ENCODE measurements around the gene XCR1. TPM values are rescaled to one million over a fixed set of nuclear protein-coding genes. Genes with fewer than 3 reads are reported as not detected.

Gene XCR1
- total and polyA plus RNA-seq, 2 donors (not counting 1 experiment from before 2014, with no cell fraction given), result 0.01 TPM; not detected in 1

DNA sequence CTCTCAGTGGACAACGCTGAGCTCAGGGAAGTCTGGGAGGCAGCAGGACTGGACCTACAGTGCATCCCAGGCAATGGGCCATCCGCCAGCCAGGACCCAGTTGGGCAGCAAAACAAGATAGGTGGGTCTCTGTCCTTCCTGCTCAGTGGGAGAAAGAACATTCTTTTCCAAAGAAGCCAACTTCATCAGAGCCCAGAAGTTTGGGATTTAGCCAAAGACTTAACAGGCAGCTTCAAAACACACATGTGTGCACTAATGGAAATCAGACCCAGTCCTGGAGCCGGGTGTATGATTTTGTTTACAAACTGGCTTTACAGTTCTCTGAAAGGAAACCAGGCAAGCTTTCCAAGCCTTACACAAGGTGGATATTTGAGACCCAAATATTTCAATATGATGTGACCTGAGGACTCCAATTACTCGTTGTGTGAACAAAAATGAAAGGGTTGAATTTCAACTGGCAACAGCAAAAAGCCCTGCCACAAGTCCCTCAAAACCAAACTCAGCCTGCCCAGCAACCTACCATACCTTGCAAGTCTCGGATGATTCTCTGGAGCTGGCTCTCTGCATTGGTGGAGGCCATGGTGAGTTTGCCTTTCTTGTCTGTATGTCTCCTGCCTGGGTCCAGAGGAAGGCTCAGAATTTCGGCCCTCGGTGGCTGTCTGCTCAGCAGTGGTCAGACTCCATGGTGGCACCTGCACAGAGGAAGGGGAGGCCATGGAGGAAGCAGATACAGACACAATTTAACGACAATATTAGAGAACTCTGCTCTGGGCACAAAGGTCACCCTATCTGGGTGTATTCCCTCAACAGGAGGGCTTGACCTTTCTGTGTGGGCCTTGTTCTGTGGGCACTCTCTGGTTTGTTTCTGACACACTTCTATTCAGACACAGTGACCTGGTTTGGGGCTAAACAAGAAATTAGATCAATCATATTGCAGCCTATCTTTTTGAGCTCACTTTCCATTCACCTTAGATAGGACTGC is 42.7 kb downstream of the XCR1 start:
- Histone ChIP-seq H3K27me3 (replicated peaks in 1 of 4; ENCODE audit: control extremely low read depth in 1 of 4, control insufficient read depth in 3 of 4, insufficient read depth in 4 of 4, low read length in 3 of 4) (no peaks in the 10 kb centered on the region), H3K36me3 (replicated peaks in 1 of 2; ENCODE audit: control extremely low read depth in 1 of 2, control insufficient read depth in 1 of 2, extremely low read depth in 1 of 2, insufficient read depth in 2 of 2, low read length in 1 of 2) (peaks cover 8 to 44% of the 10 kb centered on the region in 2 experiments), H3K79me2 (ENCODE audit: control insufficient read depth, insufficient read depth, low read length) (peaks cover 25% of the 10 kb centered on the region), H3K4me2 (replicated peaks; ENCODE audit: low read depth, low read length, poor library complexity, severe bottlenecking) (no peak overlapping the region), H3K4me1 (ENCODE audit: control insufficient read depth in 2 of 2, insufficient read depth in 2 of 2, low read length in 2 of 2) (no peaks in the 10 kb centered on the region), H3K4me3 (ENCODE audit: control extremely low read depth in 1 of 5, extremely low read depth in 1 of 5, insufficient read depth in 1 of 5, low read depth in 2 of 5, low read length in 4 of 5) (no peak overlapping the region), H3K9me3 (ENCODE audit: control extremely low read depth in 1 of 3, control insufficient read depth in 2 of 3, insufficient read depth in 1 of 3, low read length in 2 of 3) (no peaks in the 10 kb centered on the region), H3K9ac (ENCODE audit: low read length) (no peak overlapping the region), H2AFZ (ENCODE audit: insufficient read depth, low read depth, low read length, poor library complexity, severe bottlenecking) (no peak overlapping the region), H3K27ac (ENCODE audit: low read length in 2 of 2) (no peak overlapping the region), H4K20me1 (ENCODE audit: control insufficient read depth, insufficient read depth, low read length, poor library complexity, severe bottlenecking) (peaks cover 26% of the 10 kb centered on the region)
- ATAC-seq (ENCODE audit: low read depth) (no peak), DNase-seq (no peak)
- 97% methylated on average over 8 of the region's 8 CpGs for WGBS (ENCODE audit: insufficient coverage)
- Mint-ChIP-seq H3K27me3 (no peaks in the 10 kb centered on the region), H3K4me1 (peaks cover 7% of the 10 kb centered on the region), H3K27ac (no peak overlapping the region), H3K4me3 (no peak overlapping the region), H3K9me3 (ENCODE audit: insufficient read depth) (no peaks in the 10 kb centered on the region)
- ChIA-PET CTCF (interaction anchor here (0.9 to 1.2 kb wide), 3 partner anchors 12 to 93 kb away, joined by 3 read pairs; no protein-coding TSS in a partner anchor), POLR2A (interaction anchor here (0.6 kb wide), 1 partner anchor 321 kb away, joined by 4 read pairs; no protein-coding TSS in a partner anchor)
- intact Hi-C loops (cut with micrococcal nuclease), result no loop called here
- TF ChIP-seq, protein P1, sequence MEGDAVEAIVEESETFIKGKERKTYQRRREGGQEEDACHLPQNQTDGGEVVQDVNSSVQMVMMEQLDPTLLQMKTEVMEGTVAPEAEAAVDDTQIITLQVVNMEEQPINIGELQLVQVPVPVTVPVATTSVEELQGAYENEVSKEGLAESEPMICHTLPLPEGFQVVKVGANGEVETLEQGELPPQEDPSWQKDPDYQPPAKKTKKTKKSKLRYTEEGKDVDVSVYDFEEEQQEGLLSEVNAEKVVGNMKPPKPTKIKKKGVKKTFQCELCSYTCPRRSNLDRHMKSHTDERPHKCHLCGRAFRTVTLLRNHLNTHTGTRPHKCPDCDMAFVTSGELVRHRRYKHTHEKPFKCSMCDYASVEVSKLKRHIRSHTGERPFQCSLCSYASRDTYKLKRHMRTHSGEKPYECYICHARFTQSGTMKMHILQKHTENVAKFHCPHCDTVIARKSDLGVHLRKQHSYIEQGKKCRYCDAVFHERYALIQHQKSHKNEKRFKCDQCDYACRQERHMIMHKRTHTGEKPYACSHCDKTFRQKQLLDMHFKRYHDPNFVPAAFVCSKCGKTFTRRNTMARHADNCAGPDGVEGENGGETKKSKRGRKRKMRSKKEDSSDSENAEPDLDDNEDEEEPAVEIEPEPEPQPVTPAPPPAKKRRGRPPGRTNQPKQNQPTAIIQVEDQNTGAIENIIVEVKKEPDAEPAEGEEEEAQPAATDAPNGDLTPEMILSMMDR (IDR thresholded peaks at IDR 0.05), result no peak
- no peak for TF ChIP-seq EZH2 (IDR thresholded peaks at IDR 0.05; ENCODE audit: borderline replicate concordance, insufficient read depth, low read depth, low read length, poor library complexity, severe bottlenecking)

DNA sequence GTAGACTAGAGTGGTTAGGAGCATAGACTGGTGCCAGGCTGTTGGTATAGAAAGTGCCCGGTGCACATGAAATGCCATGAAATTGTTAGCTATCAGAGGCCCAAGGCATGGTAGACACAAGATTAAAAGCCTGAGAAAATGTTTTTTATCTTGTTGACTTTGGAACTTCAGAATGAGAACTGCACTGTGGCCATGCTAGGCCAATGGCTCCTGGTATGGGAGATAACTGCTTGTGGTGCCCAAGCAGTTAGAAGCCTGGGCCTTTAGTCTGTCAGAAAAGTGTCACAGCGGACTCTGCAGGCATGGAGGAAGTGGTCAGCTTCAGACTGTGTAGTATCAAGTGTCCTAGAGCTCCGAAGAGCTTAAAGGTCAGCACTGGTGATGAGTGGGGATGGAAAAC is 43.5 kb downstream of the XCR1 start:
- intact Hi-C loops (cut with micrococcal nuclease), result no loop called here
- peaks cover 10% of the 10 kb centered on the region for H3K4me1 Mint-ChIP-seq
- H3K4me3 ChIP-seq (ENCODE audit: control extremely low read depth in 1 of 5, extremely low read depth in 1 of 5, insufficient read depth in 1 of 5, low read depth in 2 of 5, low read length in 4 of 5), result no peak overlapping the region
- peaks cover 12 to 51% of the 10 kb centered on the region in 2 experiments for H3K36me3 ChIP-seq (replicated peaks in 1 of 2; ENCODE audit: control extremely low read depth in 1 of 2, control insufficient read depth in 1 of 2, extremely low read depth in 1 of 2, insufficient read depth in 2 of 2, low read length in 1 of 2)
- no peaks in the 10 kb centered on the region for H3K9me3 ChIP-seq (ENCODE audit: control extremely low read depth in 1 of 3, control insufficient read depth in 2 of 3, insufficient read depth in 1 of 3, low read length in 2 of 3)
- H3K4me2 ChIP-seq (replicated peaks; ENCODE audit: low read depth, low read length, poor library complexity, severe bottlenecking), result no peak overlapping the region
- H3K27ac Mint-ChIP-seq, result no peak overlapping the region
- POLR2A ChIA-PET, result no interaction called here
- H3K27me3 Mint-ChIP-seq, result no peaks in the 10 kb centered on the region
- no peak overlapping the region for H3K27ac ChIP-seq (ENCODE audit: low read length in 2 of 2)
- no peaks in the 10 kb centered on the region for H3K27me3 ChIP-seq (replicated peaks in 1 of 4; ENCODE audit: control extremely low read depth in 1 of 4, control insufficient read depth in 3 of 4, insufficient read depth in 4 of 4, low read length in 3 of 4)
- no peaks in the 10 kb centered on the region for H3K9me3 Mint-ChIP-seq (ENCODE audit: insufficient read depth)
- H3K4me3 Mint-ChIP-seq, result no peak overlapping the region
- no peaks in the 10 kb centered on the region for H3K4me1 ChIP-seq (ENCODE audit: control insufficient read depth in 2 of 2, insufficient read depth in 2 of 2, low read length in 2 of 2)
- DNase-seq, result no peak
- H4K20me1 ChIP-seq (ENCODE audit: control insufficient read depth, insufficient read depth, low read length, poor library complexity, severe bottlenecking), result peaks cover 26% of the 10 kb centered on the region
- CTCF ChIA-PET, result interaction anchor here (0.9 to 1.2 kb wide), 3 partner anchors 11 to 94 kb away, joined by 3 read pairs; no protein-coding TSS in a partner anchor
- WGBS (ENCODE audit: insufficient coverage), result 100% methylated on average over 3 of the region's 3 CpGs
- H3K9ac ChIP-seq (ENCODE audit: low read length), result no peak overlapping the region
- no peak overlapping the region for H2AFZ ChIP-seq (ENCODE audit: insufficient read depth, low read depth, low read length, poor library complexity, severe bottlenecking)
- H3K79me2 ChIP-seq (ENCODE audit: control insufficient read depth, insufficient read depth, low read length), result peaks cover 19% of the 10 kb centered on the region
- ATAC-seq (ENCODE audit: low read depth), result no peak
- TF ChIP-seq, protein P1 (IDR thresholded peaks at IDR 0.05), result no peak
- no peak for TF ChIP-seq EZH2 (IDR thresholded peaks at IDR 0.05; ENCODE audit: borderline replicate concordance, insufficient read depth, low read depth, low read length, poor library complexity, severe bottlenecking)

Measured in B cell (primary cell).